ENCODE measurements around the gene CNTNAP2. TPM values are rescaled to one million over a fixed set of nuclear protein-coding genes. Genes with fewer than 3 reads are reported as not detected.

Gene CNTNAP2
- total and polyA plus RNA-seq, 2 of the 4 experiments (the other 2 are of a cell fraction), result not detected

DNA sequence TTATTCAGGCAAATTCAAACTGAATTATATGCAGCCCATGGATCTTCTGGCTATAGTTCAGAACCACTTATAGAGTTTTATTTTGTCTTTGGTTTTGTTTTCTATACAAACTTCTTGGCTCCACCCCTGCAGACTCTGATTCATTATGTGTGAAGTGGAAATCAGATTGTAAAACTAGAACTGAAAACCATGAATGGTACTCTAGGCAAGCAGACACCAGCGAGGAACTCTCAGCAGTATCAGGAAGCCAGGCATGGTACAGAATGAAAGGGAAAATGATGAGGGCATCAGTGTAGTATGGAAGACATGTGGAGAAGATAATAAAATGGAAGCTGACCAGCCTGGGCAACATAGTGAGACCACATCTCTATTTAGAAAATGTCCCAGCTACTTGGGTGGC, 1447.1 kb downstream of the CNTNAP2 start:
- 67% methylated on average over 1 of the region's 1 CpG; no CpG with 5 or more reads in 1 of the 2 experiments for WGBS, 2 experiments (ENCODE audit: extremely low coverage in 2 of 2, insufficient read length in 1 of 2)
- in situ Hi-C loops (cut with MboI; ENCODE audit: low sequenced_read_pairs), result no loop called here
- Histone ChIP-seq H2BK120ac (ENCODE audit: low read depth, low read length) (no peak overlapping the region), H2BK5ac (ENCODE audit: low read depth, low read length, poor library complexity, severe bottlenecking) (no peak overlapping the region), H3K79me1 (ENCODE audit: low read depth in 1 of 2, low read length in 2 of 2) (no peaks in the 10 kb centered on the region), H4K8ac (ENCODE audit: low read depth in 2 of 2, low read length in 2 of 2) (no peak overlapping the region), H3K23ac (ENCODE audit: low read depth, low read length) (no peak overlapping the region), H3K4me1 (ENCODE audit: control insufficient read depth, insufficient read depth, low read length) (no peaks in the 10 kb centered on the region), H2BK20ac (ENCODE audit: low read depth, low read length) (no peak overlapping the region), H4K20me1 (ENCODE audit: insufficient read depth, low read length) (no peaks in the 10 kb centered on the region), H3K18ac (ENCODE audit: low read depth, low read length) (no peak overlapping the region), H3K9ac (ENCODE audit: low read depth, low read length) (no peak overlapping the region), H2AK5ac (ENCODE audit: low read depth, low read length) (no peak overlapping the region), H3K56ac (ENCODE audit: extremely low read depth, insufficient read depth, low read length) (no peak overlapping the region), H3K9me3 (ENCODE audit: control insufficient read depth, insufficient read depth, low read length) (peaks cover 2% of the 10 kb centered on the region; the same call in 1 of the 2 replicates), H4K91ac (ENCODE audit: insufficient read depth, low read depth, low read length) (no peak overlapping the region), H2AFZ (replicated peaks; ENCODE audit: low read length, poor library complexity) (no peak overlapping the region), H2AK9ac (replicated peaks; ENCODE audit: low read depth, low read length, poor library complexity) (no peak overlapping the region), H3K36me3 (ENCODE audit: control insufficient read depth, insufficient read depth, low read length) (no peaks in the 10 kb centered on the region), H3K4ac (ENCODE audit: low read depth, low read length) (no peak overlapping the region), H3K9me1 (ENCODE audit: insufficient read depth, low read length) (no peaks in the 10 kb centered on the region), H4K5ac (ENCODE audit: low read depth, low read length) (no peak overlapping the region), H2BK15ac (ENCODE audit: low read depth, low read length) (no peak overlapping the region), H3K27ac (ENCODE audit: insufficient read depth, low read length) (no peak overlapping the region), H3K4me3 (ENCODE audit: insufficient read depth, low read depth, low read length) (no peak overlapping the region), H3K27me3 (ENCODE audit: control insufficient read depth, insufficient read depth, low read length) (no peaks in the 10 kb centered on the region), H3K4me2 (ENCODE audit: low read depth, low read length) (no peak overlapping the region), H3K14ac (replicated peaks; ENCODE audit: low read depth, low read length) (no peak overlapping the region)
- no TSS peak for BruUV-seq (replicated peaks)
- dilution Hi-C loops (cut with HindIII; ENCODE audit: low sequenced_read_pairs, unreplicated experiment), result no loop called here
- CTCF ChIA-PET, result no interaction called here
- ATAC-seq (ENCODE audit: low read depth), result no peak
- TF ChIP-seq CEBPB (IDR thresholded peaks at IDR 0.05; ENCODE audit: low read depth, low read length) (no peak), BHLHE40 (IDR thresholded peaks at IDR 0.05; ENCODE audit: low read depth, low read length) (no peak), MAZ (IDR thresholded peaks at IDR 0.05; ENCODE audit: borderline replicate concordance, low read depth, low read length) (no peak), SMC3 (IDR thresholded peaks at IDR 0.05; ENCODE audit: low read depth, low read length) (no peak), RAD21 (IDR thresholded peaks at IDR 0.05; ENCODE audit: low read length) (no peak), POLR2A (IDR thresholded peaks at IDR 0.05; ENCODE audit: low read depth, low read length) (no peak), MAFK (IDR thresholded peaks at IDR 0.05; ENCODE audit: low read depth, low read length) (no peak)
- TF ChIP-seq, protein P1, sequence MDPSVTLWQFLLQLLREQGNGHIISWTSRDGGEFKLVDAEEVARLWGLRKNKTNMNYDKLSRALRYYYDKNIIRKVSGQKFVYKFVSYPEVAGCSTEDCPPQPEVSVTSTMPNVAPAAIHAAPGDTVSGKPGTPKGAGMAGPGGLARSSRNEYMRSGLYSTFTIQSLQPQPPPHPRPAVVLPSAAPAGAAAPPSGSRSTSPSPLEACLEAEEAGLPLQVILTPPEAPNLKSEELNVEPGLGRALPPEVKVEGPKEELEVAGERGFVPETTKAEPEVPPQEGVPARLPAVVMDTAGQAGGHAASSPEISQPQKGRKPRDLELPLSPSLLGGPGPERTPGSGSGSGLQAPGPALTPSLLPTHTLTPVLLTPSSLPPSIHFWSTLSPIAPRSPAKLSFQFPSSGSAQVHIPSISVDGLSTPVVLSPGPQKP (IDR thresholded peaks at IDR 0.05; ENCODE audit: borderline replicate concordance, low read depth, low read length), result no peak
- DNase-seq, result no peak
- POLR2A ChIA-PET (ENCODE audit: unreplicated experiment), result interaction anchor here (0.6 kb wide), 1 partner anchor 17 kb away, joined by 3 read pairs; no protein-coding TSS in a partner anchor
- intact Hi-C loops (cut with micrococcal nuclease), result no loop called here
